ENCODE measurements around the gene EXOC3L2.

DNA sequence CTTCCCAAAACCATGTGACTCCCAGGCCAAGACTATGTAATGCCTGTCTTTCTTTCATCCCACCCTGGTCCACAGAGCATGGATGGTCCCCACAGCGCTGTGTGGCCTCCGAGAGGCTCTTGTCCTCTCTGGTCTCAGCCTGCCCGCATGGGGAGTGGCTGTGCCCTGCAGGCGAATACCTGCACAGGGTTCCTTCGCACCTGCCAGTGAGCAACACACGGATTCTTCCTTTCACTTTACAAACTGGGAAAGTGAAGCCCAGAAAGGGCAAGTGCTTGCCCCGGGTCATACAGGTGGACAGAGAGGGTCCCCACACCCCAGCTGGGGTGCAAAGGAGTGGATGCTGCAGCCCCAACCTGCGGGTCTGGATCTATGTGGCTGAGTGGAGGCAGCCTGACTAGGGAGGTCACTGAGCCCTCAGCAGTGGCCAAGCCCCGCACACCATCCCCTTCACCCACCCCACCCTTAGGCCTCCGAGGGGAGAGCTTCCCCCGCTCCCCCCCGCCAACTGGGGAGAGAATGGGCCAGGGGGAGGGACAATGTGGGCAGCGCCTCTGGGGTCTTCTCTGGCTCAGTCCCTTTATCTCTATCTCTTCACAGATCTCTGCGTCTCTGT lies 5.1 kb upstream of the EXOC3L2 start:
- TF ChIP-seq POLR2A (IDR thresholded peaks at IDR 0.05; ENCODE audit: low read length), result no peak
- TF ChIP-seq GATA1 (IDR thresholded peaks at IDR 0.05; ENCODE audit: low read depth, low read length), result no peak
